ENCODE data around the gene CLDN19.

The CLDN19 gene, protein sequence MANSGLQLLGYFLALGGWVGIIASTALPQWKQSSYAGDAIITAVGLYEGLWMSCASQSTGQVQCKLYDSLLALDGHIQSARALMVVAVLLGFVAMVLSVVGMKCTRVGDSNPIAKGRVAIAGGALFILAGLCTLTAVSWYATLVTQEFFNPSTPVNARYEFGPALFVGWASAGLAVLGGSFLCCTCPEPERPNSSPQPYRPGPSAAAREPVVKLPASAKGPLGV

GRCh38 chr1:42739753-42740700 is at the start of gene CLDN19:
TSS of gene CLDN19 (minus strand) at chr1:42740236. CDS start at chr1:42740063, 173 bp downstream.
- TF ChIP-seq CTCF (conservative IDR thresholded peaks at IDR 0.05; ENCODE audit: low read length) = no peak
- no peak within 1 kb of the TSS for H3K4me3 ChIP-seq (ENCODE audit: low read length)
- DNase-seq (ENCODE audit: low read depth) = no peak

DNA sequence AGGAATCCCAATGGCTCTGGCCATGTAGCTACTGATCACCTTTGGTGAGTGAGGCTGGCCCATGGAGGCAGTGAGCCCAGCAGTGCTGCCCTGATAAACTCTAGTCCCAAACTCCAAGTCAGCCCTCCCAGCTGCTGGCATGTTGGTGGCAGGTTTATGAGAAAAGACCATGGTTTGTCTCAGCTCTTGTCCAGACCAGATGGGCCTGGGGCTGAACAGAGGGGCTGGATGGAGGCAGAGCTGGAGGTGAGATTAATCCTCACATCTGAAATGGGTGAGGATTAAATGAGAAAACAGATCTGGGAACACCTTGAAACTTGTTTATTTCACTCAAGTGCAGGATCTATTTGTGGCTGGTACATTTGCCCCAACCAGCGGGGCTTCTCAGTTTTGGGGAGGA is 48.0 kb upstream of the CLDN19 start:
- no peak for DNase-seq (ENCODE audit: low read depth)
- no peak for TF ChIP-seq CTCF (conservative IDR thresholded peaks at IDR 0.05; ENCODE audit: low read length)
- H3K4me3 ChIP-seq (ENCODE audit: low read length) = no peak overlapping the region

DNA sequence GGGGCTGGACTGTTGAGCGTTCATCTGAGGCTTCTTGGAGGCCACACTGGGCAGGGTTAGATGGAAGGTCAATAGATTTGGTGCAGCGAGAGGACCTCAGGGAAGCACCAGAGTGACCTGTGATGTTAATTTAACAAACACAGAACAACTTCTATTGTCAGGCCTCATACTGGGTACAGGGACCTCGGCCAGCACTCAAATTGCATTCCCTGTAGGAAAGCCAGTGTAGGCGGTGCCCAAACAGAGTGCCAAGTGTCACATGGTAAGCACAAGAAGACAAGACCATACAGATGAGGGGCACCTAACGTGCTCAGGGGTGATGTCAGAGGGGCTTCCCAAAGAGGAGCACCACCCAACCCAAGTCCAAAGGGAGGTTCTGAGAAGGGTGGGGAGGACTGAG is 46.1 kb upstream of the CLDN19 start:
- no peak for TF ChIP-seq CTCF (conservative IDR thresholded peaks at IDR 0.05; ENCODE audit: low read length)
- H3K4me3 ChIP-seq (ENCODE audit: low read length) = no peak overlapping the region
- DNase-seq (ENCODE audit: low read depth) = no peak

GRCh38 chr1:42784946-42785693 is 45.1 kb upstream of the CLDN19 start, which contains the start of gene TMEM269:
TSS of gene TMEM269 (plus strand) at chr1:42784991. CDS start at chr1:42789894, 4,903 bp downstream.
- DNase-seq (ENCODE audit: low read depth) = no peak

DNA sequence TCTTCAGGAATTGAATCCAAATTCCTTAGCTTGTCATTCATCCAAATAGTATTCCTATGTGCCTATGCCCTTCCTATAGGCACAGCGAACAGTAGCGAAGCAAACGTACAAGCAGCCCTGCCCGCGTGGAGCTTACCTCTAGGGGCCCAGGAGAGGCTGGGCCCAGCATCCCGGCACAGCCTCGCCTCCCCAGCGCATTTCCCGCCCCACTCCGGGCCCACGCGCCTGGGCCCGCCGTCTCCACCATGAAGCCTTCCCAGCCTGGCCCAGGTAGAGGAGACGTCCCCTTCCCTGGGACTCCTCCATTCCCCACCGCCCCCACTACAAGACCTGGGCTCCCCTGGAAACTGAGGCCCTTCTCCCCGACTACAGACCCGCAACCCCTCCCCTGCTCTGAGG is 44.5 kb upstream of the CLDN19 start:
- TF ChIP-seq CTCF (conservative IDR thresholded peaks at IDR 0.05; ENCODE audit: low read length) = no peak
- no peak overlapping the region for H3K4me3 ChIP-seq (ENCODE audit: low read length)
- no peak for DNase-seq (ENCODE audit: low read depth)

More at GRCh38 chr1:42784946-42785693, 45.1 kb upstream of the CLDN19 start, which contains the start of gene TMEM269:
- peak within 1 kb of the TSS; percentile 51 for H3K4me3 ChIP-seq (ENCODE audit: low read length)
- no peak for TF ChIP-seq CTCF (conservative IDR thresholded peaks at IDR 0.05; ENCODE audit: low read length)

DNA sequence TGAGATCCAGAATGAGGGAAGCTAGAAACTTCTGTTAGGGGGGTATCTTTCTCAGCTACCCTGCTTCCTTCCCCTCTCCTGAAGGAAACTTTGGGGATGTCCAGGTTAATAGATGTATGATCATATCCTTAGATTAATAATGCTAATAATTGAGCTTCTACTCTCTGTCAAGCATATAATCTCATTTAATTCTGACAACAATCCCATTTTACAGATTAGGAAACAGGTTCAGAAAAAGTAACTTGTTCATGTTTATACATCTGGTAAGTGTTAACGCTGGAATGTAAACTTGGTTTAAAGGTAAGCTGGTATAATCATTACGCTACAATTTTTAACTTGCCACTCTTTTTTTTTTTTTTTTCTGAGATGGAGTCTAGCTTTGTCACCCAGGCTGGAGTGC is 43.1 kb upstream of the CLDN19 start:
- DNase-seq (ENCODE audit: low read depth) = no peak
- H3K4me3 ChIP-seq (ENCODE audit: low read length) = no peak overlapping the region
- TF ChIP-seq CTCF (conservative IDR thresholded peaks at IDR 0.05; ENCODE audit: low read length) = no peak
